VCaP (cell line): ENCODE results near the gene EIF5A.

Source experiments
- H3K27ac ChIP-seq: fragments of 450-650 bp; 2 replicates; pipeline ENCODE4 v1.5.1; 2017
- CTCF ChIP-seq: fragments of 450-650 bp; conservative IDR thresholded peaks from 2 replicates; pipeline ENCODE4 v1.5.1; 2017; ENCODE audit warnings: mild to moderate bottlenecking, moderate library complexity

Gene EIF5A

GRCh38 chr17:7340179-7340578 lies 32.8 kb downstream of the EIF5A start:
- TF ChIP-seq CTCF: no peak
- H3K27ac ChIP-seq: no peak overlapping the region

- no peak overlapping the region for H3K27ac ChIP-seq
- TF ChIP-seq CTCF: no peak
These were observed 34.4 kb downstream of the EIF5A start for GRCh38 chr17:7341842-7342241.

GRCh38 chr17:7343250-7343649 lies 35.8 kb downstream of the EIF5A start:
- H3K27ac ChIP-seq: no peak overlapping the region
- TF ChIP-seq CTCF: no peak

GRCh38 chr17:7346761-7347614 lies 39.6 kb downstream of the EIF5A start:
- no peak for TF ChIP-seq CTCF
- H3K27ac ChIP-seq: no peak overlapping the region

- no peak for TF ChIP-seq CTCF
- no peak overlapping the region for H3K27ac ChIP-seq
These were observed 40.4 kb downstream of the EIF5A start for GRCh38 chr17:7347630-7348477.

- no peak for TF ChIP-seq CTCF
- H3K27ac ChIP-seq: no peak overlapping the region
These were observed 41.2 kb downstream of the EIF5A start for GRCh38 chr17:7348478-7349242.
